GM12801 (cell line): Measurements from ENCODE around the gene ITGB1.

Experiments
- CTCF ChIP-seq: IDR thresholded peaks from one replicate; pipeline ENCODE4 v1.5.1; 2011; ENCODE audit warnings: control low read depth; ENCODE audit not compliant: insufficient read length; ENCODE audit errors: extremely low read depth

The ITGB1 gene

GRCh38 chr10:32961343-32961894 lies 3.4 kb upstream of the ITGB1 start:
- no peak for TF ChIP-seq CTCF

- no peak for TF ChIP-seq CTCF
Observed at GRCh38 chr10:32960022-32960421, 2.0 kb upstream of the ITGB1 start.

- no peak for TF ChIP-seq CTCF
Observed at GRCh38 chr10:32959006-32959920, 1.2 kb upstream of the ITGB1 start.

- no peak for TF ChIP-seq CTCF
Observed at GRCh38 chr10:32957341-32958084, 517 bp downstream of the ITGB1 start.

GRCh38 chr10:32956365-32957197 lies 1.4 kb downstream of the ITGB1 start:
- no peak for TF ChIP-seq CTCF

- no peak for TF ChIP-seq CTCF
Observed at GRCh38 chr10:32955790-32956189, 2.2 kb downstream of the ITGB1 start.
